ENCODE measurements around the gene BSN. TPM values are rescaled to one million over a fixed set of nuclear protein-coding genes. Genes with fewer than 3 reads are reported as not detected.

The BSN gene
- total RNA-seq, 4 donors from 2014 or later, result 0.37 to 0.81 (median 0.73) TPM

- Histone ChIP-seq H3K27ac (no peak overlapping the region), H3K9me3 (no peaks in the 10 kb centered on the region), H3K36me3 (peaks cover 0 to 73% of the 10 kb centered on the region in 2 donors), H3K4me1 (no peaks in the 10 kb centered on the region), H3K27me3 (no peaks in the 10 kb centered on the region), H3K4me3 (no peak overlapping the region)
- TF ChIP-seq EP300 (IDR thresholded peaks at IDR 0.05), result no peak
- ATAC-seq, result no peak
- WGBS, 2 donors (ENCODE audit: low coverage in 1 of 2), result 20 to 60% methylated on average over 1 of the region's 7 CpGs
Measured at GRCh38 chr3:49712631-49713317, 158.5 kb downstream of the BSN start.

- no peak overlapping the region for H3K4me3 ChIP-seq
- WGBS, 2 donors (ENCODE audit: low coverage in 1 of 2), result 80% methylated on average over 2 of the region's 25 CpGs; no CpG with 5 or more reads in 1 of the 2 donors
- H3K27me3 ChIP-seq, result no peaks in the 10 kb centered on the region
- no peak for TF ChIP-seq EP300 (IDR thresholded peaks at IDR 0.05)
- TF ChIP-seq, protein P1, sequence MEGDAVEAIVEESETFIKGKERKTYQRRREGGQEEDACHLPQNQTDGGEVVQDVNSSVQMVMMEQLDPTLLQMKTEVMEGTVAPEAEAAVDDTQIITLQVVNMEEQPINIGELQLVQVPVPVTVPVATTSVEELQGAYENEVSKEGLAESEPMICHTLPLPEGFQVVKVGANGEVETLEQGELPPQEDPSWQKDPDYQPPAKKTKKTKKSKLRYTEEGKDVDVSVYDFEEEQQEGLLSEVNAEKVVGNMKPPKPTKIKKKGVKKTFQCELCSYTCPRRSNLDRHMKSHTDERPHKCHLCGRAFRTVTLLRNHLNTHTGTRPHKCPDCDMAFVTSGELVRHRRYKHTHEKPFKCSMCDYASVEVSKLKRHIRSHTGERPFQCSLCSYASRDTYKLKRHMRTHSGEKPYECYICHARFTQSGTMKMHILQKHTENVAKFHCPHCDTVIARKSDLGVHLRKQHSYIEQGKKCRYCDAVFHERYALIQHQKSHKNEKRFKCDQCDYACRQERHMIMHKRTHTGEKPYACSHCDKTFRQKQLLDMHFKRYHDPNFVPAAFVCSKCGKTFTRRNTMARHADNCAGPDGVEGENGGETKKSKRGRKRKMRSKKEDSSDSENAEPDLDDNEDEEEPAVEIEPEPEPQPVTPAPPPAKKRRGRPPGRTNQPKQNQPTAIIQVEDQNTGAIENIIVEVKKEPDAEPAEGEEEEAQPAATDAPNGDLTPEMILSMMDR (IDR thresholded peaks at IDR 0.05), result no peak
- TF ChIP-seq POLR2AphosphoS5 (IDR thresholded peaks at IDR 0.05), result no peak
- no peak for TF ChIP-seq POLR2A (IDR thresholded peaks at IDR 0.05)
- ATAC-seq, result no peak
- H3K9me3 ChIP-seq, result no peaks in the 10 kb centered on the region
- H3K36me3 ChIP-seq, result peaks cover 0 to 67% of the 10 kb centered on the region in 2 donors
- H3K4me1 ChIP-seq, result peaks cover 0 to 5% (median 1%) of the 10 kb centered on the region in 3 donors
- no peak overlapping the region for H3K27ac ChIP-seq
Measured at GRCh38 chr3:49713336-49714105, 159.2 kb downstream of the BSN start.

- peaks cover 0 to 67% of the 10 kb centered on the region in 2 donors for H3K36me3 ChIP-seq
- no peaks in the 10 kb centered on the region for H3K9me3 ChIP-seq
- 83% methylated on average over 1 of the region's 13 CpGs; no CpG with 5 or more reads in 1 of the 2 donors for WGBS, 2 donors (ENCODE audit: low coverage in 1 of 2)
- no peaks in the 10 kb centered on the region for H3K27me3 ChIP-seq
- no peak for TF ChIP-seq POLR2A (IDR thresholded peaks at IDR 0.05)
- TF ChIP-seq, protein P1 (IDR thresholded peaks at IDR 0.05), result no peak
- no peak for TF ChIP-seq EP300 (IDR thresholded peaks at IDR 0.05)
- TF ChIP-seq POLR2AphosphoS5 (IDR thresholded peaks at IDR 0.05), result no peak
- ATAC-seq, result no peak
- H3K4me3 ChIP-seq, result no peak overlapping the region
- peaks cover 0 to 19% (median 8%) of the 10 kb centered on the region in 3 donors for H3K4me1 ChIP-seq
- H3K27ac ChIP-seq, result no peak overlapping the region
Measured at GRCh38 chr3:49714728-49715550, 160.7 kb downstream of the BSN start.

- WGBS, 2 donors (ENCODE audit: low coverage in 1 of 2), result 94% methylated on average over 5 of the region's 13 CpGs; no CpG with 5 or more reads in 1 of the 2 donors
Measured at GRCh38 chr3:49715611-49716121, 161.4 kb downstream of the BSN start.

DNA sequence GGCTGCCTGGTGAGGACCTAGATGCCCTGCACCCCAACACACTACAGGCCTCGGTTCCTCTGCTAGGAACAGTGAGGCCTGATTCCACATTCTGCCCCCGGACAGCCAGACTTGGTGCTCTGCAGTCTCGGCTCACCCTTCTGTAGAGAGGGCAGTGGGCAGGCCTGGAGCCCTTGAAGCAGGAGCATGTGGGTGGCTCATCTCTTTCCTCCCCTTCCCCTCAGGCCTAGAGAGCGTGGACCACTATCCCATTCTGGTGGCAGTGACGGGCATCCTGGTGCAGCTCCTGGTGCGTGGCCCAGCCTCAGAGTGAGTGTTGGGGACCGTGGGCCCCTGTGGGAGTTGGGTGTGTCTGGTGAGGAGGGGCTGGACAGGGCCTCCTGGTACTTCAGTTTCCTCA, 161.9 kb downstream of the BSN start:
- no peak overlapping the region for H3K4me3 ChIP-seq
- ATAC-seq, result no peak
- TF ChIP-seq POLR2A (IDR thresholded peaks at IDR 0.05), result no peak
- no peak for TF ChIP-seq POLR2AphosphoS5 (IDR thresholded peaks at IDR 0.05)
- no peak for TF ChIP-seq EP300 (IDR thresholded peaks at IDR 0.05)
- TF ChIP-seq, protein P1 (IDR thresholded peaks at IDR 0.05), result no peak
- WGBS, 2 donors (ENCODE audit: low coverage in 1 of 2), result 100% methylated on average over 1 of the region's 7 CpGs; no CpG with 5 or more reads in 1 of the 2 donors
- H3K27ac ChIP-seq, result no peak overlapping the region
- H3K27me3 ChIP-seq, result no peaks in the 10 kb centered on the region
- no peaks in the 10 kb centered on the region for H3K9me3 ChIP-seq
- H3K4me1 ChIP-seq, result peaks cover 0 to 27% (median 8%) of the 10 kb centered on the region in 3 donors
- H3K36me3 ChIP-seq, result peaks cover 0 to 65% of the 10 kb centered on the region in 2 donors

More at GRCh38 chr3:49715611-49716121, 161.4 kb downstream of the BSN start:
- no peaks in the 10 kb centered on the region for H3K9me3 ChIP-seq
- ATAC-seq, result no peak
- no peak overlapping the region for H3K27ac ChIP-seq
- H3K4me1 ChIP-seq, result peaks cover 0 to 26% (median 8%) of the 10 kb centered on the region in 3 donors
- H3K27me3 ChIP-seq, result no peaks in the 10 kb centered on the region
- TF ChIP-seq POLR2AphosphoS5 (IDR thresholded peaks at IDR 0.05), result no peak
- H3K36me3 ChIP-seq, result peaks cover 0 to 65% of the 10 kb centered on the region in 2 donors
- no peak overlapping the region for H3K4me3 ChIP-seq

All from gastroesophageal sphincter (tissue), 4 donors.